NCI-H1048 (cell line): ENCODE measurements around the gene EGFLAM.

ENCODE experiments used
- DNase-seq: peaks from one replicate; lab custom pipeline; 2025; lab: John Stamatoyannopoulos, UW

The EGFLAM gene

GRCh38 chr5:38447786-38448185, 189.4 kb downstream of the EGFLAM start:
- DNase-seq = no peak

GRCh38 chr5:38448568-38449350, 190.4 kb downstream of the EGFLAM start:
- DNase-seq = no peak

- no peak for DNase-seq
Measured at GRCh38 chr5:38450627-38451026, 192.3 kb downstream of the EGFLAM start.

GRCh38 chr5:38451074-38451725, 192.8 kb downstream of the EGFLAM start:
- no peak for DNase-seq

GRCh38 chr5:38452201-38452600, 193.8 kb downstream of the EGFLAM start:
- no peak for DNase-seq

GRCh38 chr5:38453506-38453905, 195.1 kb downstream of the EGFLAM start:
- no peak for DNase-seq

GRCh38 chr5:38453921-38454320, 195.6 kb downstream of the EGFLAM start:
- no peak for DNase-seq

- DNase-seq = no peak
Measured at GRCh38 chr5:38455796-38456330, 197.5 kb downstream of the EGFLAM start.

GRCh38 chr5:38456657-38457399, 198.5 kb downstream of the EGFLAM start:
- no peak for DNase-seq

- DNase-seq = no peak
Measured at GRCh38 chr5:38458174-38458573, 199.8 kb downstream of the EGFLAM start.

- no peak for DNase-seq
Measured at GRCh38 chr5:38462976-38463633, 204.7 kb downstream of the EGFLAM start.

GRCh38 chr5:38463634-38464521, 205.5 kb downstream of the EGFLAM start:
- DNase-seq = no peak

GRCh38 chr5:38465061-38465460, 206.7 kb downstream of the EGFLAM start:
- no peak for DNase-seq

GRCh38 chr5:38465702-38466423, 207.5 kb downstream of the EGFLAM start:
- no peak for DNase-seq

GRCh38 chr5:38466424-38467189, 208.2 kb downstream of the EGFLAM start:
- no peak for DNase-seq

GRCh38 chr5:38467353-38468040, 209.1 kb downstream of the EGFLAM start:
- no peak for DNase-seq

- no peak for DNase-seq
Measured at GRCh38 chr5:38468202-38468673, 209.9 kb downstream of the EGFLAM start.

- no peak for DNase-seq
Measured at GRCh38 chr5:38468978-38469706, 210.8 kb downstream of the EGFLAM start.
